Measurements from ENCODE around the gene TGM1. TPM values are rescaled to one million over a fixed set of nuclear protein-coding genes. Genes with fewer than 3 reads are reported as not detected.
"Not testable (repeated sequence)": the region's sequence is repeated elsewhere in the genome, so short reads cannot be mapped to it uniquely, and the experiment has no call there.

TGM1 gene
- total RNA-seq, 6 donors from 2014 or later, result 9.1 to 29.2 (median 11.1) TPM

DNA sequence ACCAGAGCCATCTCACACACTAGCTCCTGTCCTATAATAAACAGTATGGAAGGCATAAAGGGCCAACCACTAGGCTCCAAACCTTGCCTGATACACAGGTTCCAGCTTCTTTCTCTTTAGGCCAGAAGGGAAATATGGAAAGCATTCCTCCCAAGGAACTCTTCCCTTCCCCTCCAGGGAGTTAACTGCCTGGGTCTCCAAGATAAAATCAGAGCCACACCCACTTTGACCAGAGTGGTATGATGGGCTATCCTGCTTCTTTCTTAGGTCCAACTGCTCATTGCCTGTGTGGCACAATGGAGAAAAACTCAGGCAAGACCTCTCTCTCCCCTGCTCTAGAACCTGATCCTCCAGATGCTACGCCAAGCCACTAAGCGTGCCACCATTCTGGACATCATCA, 55.4 kb downstream of the TGM1 start:
- Histone ChIP-seq H3K27me3 (no peaks in the 10 kb centered on the region), H3K36me3 (peaks cover 18 to 69% (median 54%) of the 10 kb centered on the region in 4 donors), H3K9me3 (no peaks in the 10 kb centered on the region), H3K4me1 (peaks cover 0 to 19% (median 5%) of the 10 kb centered on the region in 4 donors), H3K27ac (no peak overlapping the region), H3K4me3 (no peak overlapping the region)
- DNase-seq (no peak), ATAC-seq (ENCODE audit: low FRiP score in 2 of 2) (no peak)
- TF ChIP-seq POLR2AphosphoS5 (IDR thresholded peaks at IDR 0.05) (no peak), POLR2A (IDR thresholded peaks at IDR 0.05) (no peak), EP300 (IDR thresholded peaks at IDR 0.05) (no peak)
- TF ChIP-seq, protein P1, sequence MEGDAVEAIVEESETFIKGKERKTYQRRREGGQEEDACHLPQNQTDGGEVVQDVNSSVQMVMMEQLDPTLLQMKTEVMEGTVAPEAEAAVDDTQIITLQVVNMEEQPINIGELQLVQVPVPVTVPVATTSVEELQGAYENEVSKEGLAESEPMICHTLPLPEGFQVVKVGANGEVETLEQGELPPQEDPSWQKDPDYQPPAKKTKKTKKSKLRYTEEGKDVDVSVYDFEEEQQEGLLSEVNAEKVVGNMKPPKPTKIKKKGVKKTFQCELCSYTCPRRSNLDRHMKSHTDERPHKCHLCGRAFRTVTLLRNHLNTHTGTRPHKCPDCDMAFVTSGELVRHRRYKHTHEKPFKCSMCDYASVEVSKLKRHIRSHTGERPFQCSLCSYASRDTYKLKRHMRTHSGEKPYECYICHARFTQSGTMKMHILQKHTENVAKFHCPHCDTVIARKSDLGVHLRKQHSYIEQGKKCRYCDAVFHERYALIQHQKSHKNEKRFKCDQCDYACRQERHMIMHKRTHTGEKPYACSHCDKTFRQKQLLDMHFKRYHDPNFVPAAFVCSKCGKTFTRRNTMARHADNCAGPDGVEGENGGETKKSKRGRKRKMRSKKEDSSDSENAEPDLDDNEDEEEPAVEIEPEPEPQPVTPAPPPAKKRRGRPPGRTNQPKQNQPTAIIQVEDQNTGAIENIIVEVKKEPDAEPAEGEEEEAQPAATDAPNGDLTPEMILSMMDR (IDR thresholded peaks at IDR 0.05), result no peak
- WGBS, 2 donors, result 95 to 100% methylated on average over 2 of the region's 2 CpGs

DNA sequence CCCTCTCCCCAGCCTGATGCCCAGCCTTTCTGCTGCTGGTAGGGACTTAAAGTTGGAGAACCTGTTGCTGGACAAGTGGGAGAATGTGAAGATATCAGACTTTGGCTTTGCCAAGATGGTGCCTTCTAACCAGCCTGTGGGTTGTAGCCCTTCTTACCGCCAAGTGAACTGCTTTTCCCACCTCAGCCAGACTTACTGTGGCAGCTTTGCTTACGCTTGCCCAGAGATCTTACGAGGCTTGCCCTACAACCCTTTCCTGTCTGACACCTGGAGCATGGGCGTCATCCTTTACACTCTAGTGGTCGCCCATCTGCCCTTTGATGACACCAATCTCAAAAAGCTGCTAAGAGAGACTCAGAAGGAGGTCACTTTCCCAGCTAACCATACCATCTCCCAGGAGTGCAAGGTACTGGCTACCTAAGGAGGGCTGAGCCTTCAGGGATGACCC, 55.8 kb downstream of the TGM1 start:
- Histone ChIP-seq H3K9me3 (no peaks in the 10 kb centered on the region), H3K4me3 (no peak overlapping the region), H3K27me3 (no peaks in the 10 kb centered on the region), H3K4me1 (peaks cover 0 to 14% (median 3%) of the 10 kb centered on the region in 4 donors), H3K27ac (no peak overlapping the region), H3K36me3 (peaks cover 18 to 72% (median 55%) of the 10 kb centered on the region in 4 donors)
- DNase-seq, result no peak
- ATAC-seq (ENCODE audit: low FRiP score in 2 of 2), result no peak
- TF ChIP-seq POLR2AphosphoS5 (IDR thresholded peaks at IDR 0.05), result no peak
- TF ChIP-seq, protein P1 (IDR thresholded peaks at IDR 0.05), result no peak
- TF ChIP-seq EP300 (IDR thresholded peaks at IDR 0.05), result no peak
- TF ChIP-seq POLR2A (IDR thresholded peaks at IDR 0.05), result no peak
- 90 to 92% methylated on average over 5 of the region's 5 CpGs for WGBS, 2 donors

DNA sequence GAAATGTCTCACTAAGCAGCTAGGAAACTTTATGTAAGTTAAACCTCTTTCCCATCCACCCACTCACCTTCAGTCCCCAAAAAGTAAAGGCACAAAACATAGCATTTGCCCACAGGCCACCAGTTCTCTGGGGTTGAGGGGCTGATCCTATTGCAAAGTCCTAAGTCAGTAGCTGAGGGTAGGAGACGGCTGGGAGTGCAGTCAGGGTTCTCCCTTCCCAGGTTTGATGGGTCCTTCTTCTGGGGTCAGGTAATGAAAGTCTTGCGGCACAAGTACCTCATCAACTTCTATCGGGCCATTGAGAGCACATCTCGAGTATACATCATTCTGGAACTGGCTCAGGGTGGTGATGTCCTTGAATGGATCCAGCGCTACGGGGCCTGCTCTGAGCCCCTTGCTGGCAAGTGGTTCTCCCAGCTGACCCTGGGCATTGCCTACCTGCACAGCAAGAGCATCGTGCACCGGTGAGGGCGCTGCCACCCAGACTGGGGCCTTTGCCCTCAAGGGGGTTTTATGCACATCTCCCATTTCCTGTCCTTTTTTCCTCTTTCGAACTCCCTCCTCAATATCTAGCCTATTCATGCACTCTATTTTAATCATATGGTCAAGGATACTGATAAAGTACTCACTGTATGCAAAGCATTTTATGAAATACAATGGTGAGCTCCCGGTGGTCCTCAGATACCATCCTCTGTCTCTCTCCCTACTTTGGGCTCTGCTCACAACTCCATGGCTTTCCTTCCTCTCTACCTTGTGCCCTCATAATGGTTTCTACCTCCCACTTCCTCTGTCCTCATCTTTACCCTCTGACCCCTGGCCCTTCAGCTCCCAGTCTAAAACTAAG, 56.5 kb downstream of the TGM1 start:
- no peak for TF ChIP-seq POLR2A (IDR thresholded peaks at IDR 0.05)
- TF ChIP-seq, protein P1 (IDR thresholded peaks at IDR 0.05), result no peak
- Histone ChIP-seq H3K4me3 (no peak overlapping the region), H3K4me1 (peaks cover 0 to 8% (median 2%) of the 10 kb centered on the region in 4 donors), H3K27me3 (no peaks in the 10 kb centered on the region), H3K9me3 (no peaks in the 10 kb centered on the region), H3K27ac (no peak overlapping the region), H3K36me3 (peaks cover 18 to 75% (median 56%) of the 10 kb centered on the region in 4 donors)
- ATAC-seq (ENCODE audit: low FRiP score in 2 of 2) (no peak), DNase-seq (no peak)
- WGBS, 2 donors, result 95 to 97% methylated on average over 9 to 11 of the region's 11 CpGs

DNA sequence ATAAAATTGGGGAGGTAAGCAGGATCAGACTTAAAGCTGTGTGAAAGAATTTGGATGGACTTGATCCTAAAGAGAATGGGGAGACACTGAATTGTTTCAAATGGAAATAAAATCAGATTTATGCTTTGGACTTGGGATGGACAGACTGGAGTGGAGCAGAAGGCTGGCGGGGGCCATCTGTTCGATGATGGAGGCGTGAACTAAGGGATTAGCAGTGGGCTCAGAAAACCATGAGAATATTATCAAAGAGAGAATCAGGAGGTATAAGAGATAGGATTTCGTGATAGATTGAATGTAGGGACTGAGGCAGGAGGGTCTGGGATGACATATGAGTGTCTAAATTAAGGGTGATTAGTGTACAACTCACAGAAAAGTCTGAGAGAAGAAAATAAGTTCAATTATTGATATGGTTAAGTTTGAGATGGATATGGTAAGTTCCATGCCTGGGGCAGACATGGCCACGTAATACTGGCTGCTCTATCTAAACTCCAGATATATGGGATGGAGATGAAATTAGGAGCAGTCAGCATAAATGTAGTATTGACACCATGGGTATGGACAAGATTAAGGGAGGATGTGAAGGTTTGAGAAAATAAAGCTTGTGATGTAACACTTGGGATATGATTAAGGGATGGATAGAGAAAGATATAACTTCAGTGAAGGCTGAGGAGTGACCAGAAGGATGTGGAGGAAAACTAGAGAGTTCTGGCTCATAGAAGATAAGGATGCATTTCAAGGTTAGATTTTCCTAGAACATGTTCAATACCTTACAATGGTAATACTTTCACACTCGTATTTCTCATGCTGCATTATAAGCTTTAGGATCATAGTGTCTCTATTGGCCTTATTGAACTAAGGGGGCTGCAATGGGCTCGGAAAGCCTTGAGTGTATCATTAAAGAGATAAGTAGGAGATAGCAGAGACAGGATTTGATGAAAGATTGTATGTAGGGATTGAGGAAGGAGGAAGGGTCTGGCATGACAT, 58.5 kb downstream of the TGM1 start:
- 95 to 97% methylated on average over 7 of the region's 7 CpGs for WGBS, 2 donors
- ATAC-seq (ENCODE audit: low FRiP score in 2 of 2) (no peak), DNase-seq (no peak)
- Histone ChIP-seq H3K4me1 (no peaks in the 10 kb centered on the region), H3K27ac (no peak overlapping the region), H3K9me3 (no peaks in the 10 kb centered on the region), H3K27me3 (no peaks in the 10 kb centered on the region), H3K4me3 (no peak overlapping the region), H3K36me3 (peaks cover 12 to 63% (median 38%) of the 10 kb centered on the region in 4 donors)
- no peak for TF ChIP-seq POLR2AphosphoS5 (IDR thresholded peaks at IDR 0.05)
- TF ChIP-seq POLR2A (IDR thresholded peaks at IDR 0.05), result no peak
- TF ChIP-seq, protein P1 (IDR thresholded peaks at IDR 0.05), result no peak
- no peak for TF ChIP-seq EP300 (IDR thresholded peaks at IDR 0.05)

DNA sequence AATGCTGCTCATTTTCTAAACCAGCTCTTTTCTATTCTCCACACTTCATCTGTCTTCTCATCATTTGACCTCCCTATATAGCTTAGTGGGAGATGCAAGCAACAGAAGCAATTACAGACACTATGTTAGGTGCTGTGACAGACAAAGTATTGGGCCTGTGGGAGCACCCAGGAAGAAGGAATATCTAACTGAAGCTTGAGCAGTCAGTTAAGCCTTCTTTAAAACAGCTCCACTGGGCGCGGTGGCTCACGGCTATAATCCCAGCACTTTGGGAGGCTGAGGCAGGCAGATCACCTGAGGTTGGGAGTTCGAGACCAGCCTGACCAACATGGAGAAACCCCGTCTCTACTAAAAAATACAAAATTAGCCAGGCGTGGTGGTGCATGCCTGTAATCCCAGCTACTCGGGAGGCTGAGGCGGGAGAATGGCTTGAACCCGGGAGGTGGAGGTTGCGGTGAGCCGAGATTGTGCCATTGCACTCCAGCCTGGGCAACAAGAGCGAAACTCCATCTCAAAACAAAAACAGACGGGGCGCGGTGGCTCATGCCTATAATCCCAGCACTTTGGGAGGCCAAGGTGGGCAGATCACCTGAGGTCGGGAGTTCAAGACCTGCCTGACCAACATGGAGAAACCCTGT, 59.6 kb downstream of the TGM1 start:
- not testable (repeated sequence) for H3K9me3 ChIP-seq; DNase-seq; ATAC-seq (ENCODE audit: low FRiP score in 2 of 2); H3K4me1 ChIP-seq; H3K27ac ChIP-seq; H3K4me3 ChIP-seq; H3K27me3 ChIP-seq
- 92 to 96% methylated on average over 16 of the region's 16 CpGs for WGBS, 2 donors
- H3K36me3 ChIP-seq, result peaks cover 12 to 60% (median 32%) of the 10 kb centered on the region in 4 donors

DNA sequence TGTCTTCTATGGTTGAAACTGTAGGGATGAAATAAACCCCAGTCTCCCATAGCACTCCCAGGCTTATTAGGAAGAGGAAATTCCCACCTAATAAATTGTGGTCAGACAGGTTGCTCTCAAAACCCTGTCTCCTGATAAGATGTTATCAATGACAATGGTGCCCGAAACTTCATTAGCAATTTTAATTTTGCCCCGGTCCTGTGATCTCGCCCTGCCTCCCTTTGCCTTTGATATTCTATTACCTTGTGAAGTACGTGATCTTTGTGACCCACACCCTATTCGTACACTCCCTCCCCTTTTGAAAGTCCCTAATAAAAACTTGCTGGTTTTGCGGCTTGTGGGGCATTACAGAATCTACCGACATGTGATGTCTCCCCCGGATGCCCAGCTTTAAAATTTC, 60.4 kb downstream of the TGM1 start:
- H3K36me3 ChIP-seq, result peaks cover 9 to 52% (median 25%) of the 10 kb centered on the region in 4 donors
- H3K27me3 ChIP-seq; DNase-seq; H3K9me3 ChIP-seq; H3K27ac ChIP-seq; H3K4me3 ChIP-seq; ATAC-seq (ENCODE audit: low FRiP score in 2 of 2): not testable (repeated sequence)
- WGBS, 2 donors, result 93 to 95% methylated on average over 8 of the region's 8 CpGs
- H3K4me1 ChIP-seq, result peaks cover under 1 to 12% (median 5%) of the 10 kb centered on the region in 4 donors
